ENCODE data around the gene CWC22.

CWC22 gene

GRCh38 chr2:180004731-180005130, 2.4 kb downstream of the CWC22 start:
- Histone ChIP-seq H3K27ac (ENCODE audit: low read depth, low read length) (no peak overlapping the region), H3K36me3 (ENCODE audit: control insufficient read depth in 5 of 5, insufficient read depth in 5 of 5, low read length in 5 of 5) (no peaks in the 10 kb centered on the region), H3K9me3 (ENCODE audit: control insufficient read depth in 5 of 5, low read length in 5 of 5) (no peaks in the 10 kb centered on the region), H3K27me3 (ENCODE audit: control insufficient read depth in 5 of 5, insufficient read depth in 4 of 5, low read length in 5 of 5) (no peaks in the 10 kb centered on the region), H3K4me3 (ENCODE audit: low read depth in 1 of 5, low read length in 5 of 5) (no peak overlapping the region), H3K9ac (ENCODE audit: low read length in 5 of 5) (no peak overlapping the region), H3K4me1 (ENCODE audit: control insufficient read depth in 5 of 5, insufficient read depth in 5 of 5, low read length in 5 of 5) (peaks cover 5 to 26% (median 21%) of the 10 kb centered on the region in 5 donors)

GRCh38 chr2:180003559-180003958, 3.5 kb downstream of the CWC22 start:
- no peaks in the 10 kb centered on the region for H3K36me3 ChIP-seq (ENCODE audit: control insufficient read depth in 5 of 5, insufficient read depth in 5 of 5, low read length in 5 of 5)
- H3K27ac ChIP-seq (ENCODE audit: low read depth, low read length), result no peak overlapping the region
- no peak overlapping the region for H3K9ac ChIP-seq (ENCODE audit: low read length in 5 of 5)
- no peak overlapping the region for H3K4me3 ChIP-seq (ENCODE audit: low read depth in 1 of 5, low read length in 5 of 5)
- H3K4me1 ChIP-seq (ENCODE audit: control insufficient read depth in 5 of 5, insufficient read depth in 5 of 5, low read length in 5 of 5), result peaks cover 5 to 26% (median 21%) of the 10 kb centered on the region in 5 donors
- H3K27me3 ChIP-seq (ENCODE audit: control insufficient read depth in 5 of 5, insufficient read depth in 4 of 5, low read length in 5 of 5), result no peaks in the 10 kb centered on the region
- H3K9me3 ChIP-seq (ENCODE audit: control insufficient read depth in 5 of 5, low read length in 5 of 5), result no peaks in the 10 kb centered on the region

- H3K27me3 ChIP-seq (ENCODE audit: control insufficient read depth in 5 of 5, insufficient read depth in 4 of 5, low read length in 5 of 5), result no peaks in the 10 kb centered on the region
- no peak overlapping the region for H3K9ac ChIP-seq (ENCODE audit: low read length in 5 of 5)
- H3K4me3 ChIP-seq (ENCODE audit: low read depth in 1 of 5, low read length in 5 of 5), result no peak overlapping the region
- H3K27ac ChIP-seq (ENCODE audit: low read depth, low read length), result no peak overlapping the region
- H3K36me3 ChIP-seq (ENCODE audit: control insufficient read depth in 5 of 5, insufficient read depth in 5 of 5, low read length in 5 of 5), result no peaks in the 10 kb centered on the region
- peaks cover 5 to 26% (median 21%) of the 10 kb centered on the region in 5 donors for H3K4me1 ChIP-seq (ENCODE audit: control insufficient read depth in 5 of 5, insufficient read depth in 5 of 5, low read length in 5 of 5)
- H3K9me3 ChIP-seq (ENCODE audit: control insufficient read depth in 5 of 5, low read length in 5 of 5), result no peaks in the 10 kb centered on the region
Observed at GRCh38 chr2:180003073-180003472, 4.0 kb downstream of the CWC22 start.

- H3K27ac ChIP-seq (ENCODE audit: low read depth, low read length), result no peak overlapping the region
Observed at GRCh38 chr2:180002198-180002770, 4.8 kb downstream of the CWC22 start.

GRCh38 chr2:180001726-180002125, 5.4 kb downstream of the CWC22 start:
- Histone ChIP-seq H3K27ac (ENCODE audit: low read depth, low read length) (no peak overlapping the region), H3K36me3 (ENCODE audit: control insufficient read depth in 5 of 5, insufficient read depth in 5 of 5, low read length in 5 of 5) (no peaks in the 10 kb centered on the region), H3K9me3 (ENCODE audit: control insufficient read depth in 5 of 5, low read length in 5 of 5) (no peaks in the 10 kb centered on the region), H3K27me3 (ENCODE audit: control insufficient read depth in 5 of 5, insufficient read depth in 4 of 5, low read length in 5 of 5) (no peaks in the 10 kb centered on the region), H3K4me1 (ENCODE audit: control insufficient read depth in 5 of 5, insufficient read depth in 5 of 5, low read length in 5 of 5) (peaks cover 5 to 23% (median 18%) of the 10 kb centered on the region in 5 donors), H3K9ac (ENCODE audit: low read length in 5 of 5) (no peak overlapping the region), H3K4me3 (ENCODE audit: low read depth in 1 of 5, low read length in 5 of 5) (no peak overlapping the region)

More at GRCh38 chr2:180002198-180002770, 4.8 kb downstream of the CWC22 start:
- Histone ChIP-seq H3K9ac (ENCODE audit: low read length in 5 of 5) (no peak overlapping the region), H3K4me3 (ENCODE audit: low read depth in 1 of 5, low read length in 5 of 5) (no peak overlapping the region), H3K27me3 (ENCODE audit: control insufficient read depth in 5 of 5, insufficient read depth in 4 of 5, low read length in 5 of 5) (no peaks in the 10 kb centered on the region), H3K9me3 (ENCODE audit: control insufficient read depth in 5 of 5, low read length in 5 of 5) (no peaks in the 10 kb centered on the region), H3K36me3 (ENCODE audit: control insufficient read depth in 5 of 5, insufficient read depth in 5 of 5, low read length in 5 of 5) (no peaks in the 10 kb centered on the region), H3K4me1 (ENCODE audit: control insufficient read depth in 5 of 5, insufficient read depth in 5 of 5, low read length in 5 of 5) (peaks cover 5 to 24% (median 19%) of the 10 kb centered on the region in 5 donors)

GRCh38 chr2:180000434-180000833, 6.7 kb downstream of the CWC22 start:
- H3K9ac ChIP-seq (ENCODE audit: low read length in 5 of 5), result no peak overlapping the region
- H3K4me3 ChIP-seq (ENCODE audit: low read depth in 1 of 5, low read length in 5 of 5), result no peak overlapping the region
- H3K4me1 ChIP-seq (ENCODE audit: control insufficient read depth in 5 of 5, insufficient read depth in 5 of 5, low read length in 5 of 5), result peaks cover 0 to 10% (median 6%) of the 10 kb centered on the region in 5 donors
- H3K27ac ChIP-seq (ENCODE audit: low read depth, low read length), result no peak overlapping the region
- no peaks in the 10 kb centered on the region for H3K9me3 ChIP-seq (ENCODE audit: control insufficient read depth in 5 of 5, low read length in 5 of 5)
- no peaks in the 10 kb centered on the region for H3K36me3 ChIP-seq (ENCODE audit: control insufficient read depth in 5 of 5, insufficient read depth in 5 of 5, low read length in 5 of 5)
- H3K27me3 ChIP-seq (ENCODE audit: control insufficient read depth in 5 of 5, insufficient read depth in 4 of 5, low read length in 5 of 5), result no peaks in the 10 kb centered on the region

GRCh38 chr2:179999000-179999399, 8.1 kb downstream of the CWC22 start:
- H3K9ac ChIP-seq (ENCODE audit: low read length in 5 of 5), result no peak overlapping the region
- H3K27ac ChIP-seq (ENCODE audit: low read depth, low read length), result no peak overlapping the region
- peaks cover 0 to 3% (median 0%) of the 10 kb centered on the region in 5 donors for H3K4me1 ChIP-seq (ENCODE audit: control insufficient read depth in 5 of 5, insufficient read depth in 5 of 5, low read length in 5 of 5)
- no peaks in the 10 kb centered on the region for H3K9me3 ChIP-seq (ENCODE audit: control insufficient read depth in 5 of 5, low read length in 5 of 5)
- no peak overlapping the region for H3K4me3 ChIP-seq (ENCODE audit: low read depth in 1 of 5, low read length in 5 of 5)
- no peaks in the 10 kb centered on the region for H3K36me3 ChIP-seq (ENCODE audit: control insufficient read depth in 5 of 5, insufficient read depth in 5 of 5, low read length in 5 of 5)
- H3K27me3 ChIP-seq (ENCODE audit: control insufficient read depth in 5 of 5, insufficient read depth in 4 of 5, low read length in 5 of 5), result no peaks in the 10 kb centered on the region

- no peak overlapping the region for H3K9ac ChIP-seq (ENCODE audit: low read length in 5 of 5)
- peaks cover 0 to 2% (median 0%) of the 10 kb centered on the region in 5 donors for H3K4me1 ChIP-seq (ENCODE audit: control insufficient read depth in 5 of 5, insufficient read depth in 5 of 5, low read length in 5 of 5)
Observed at GRCh38 chr2:179995741-179996515, 11.2 kb downstream of the CWC22 start.

GRCh38 chr2:179991344-179991743, 15.8 kb downstream of the CWC22 start:
- no peaks in the 10 kb centered on the region for H3K9me3 ChIP-seq (ENCODE audit: control insufficient read depth in 5 of 5, low read length in 5 of 5)
- H3K9ac ChIP-seq (ENCODE audit: low read length in 5 of 5), result no peak overlapping the region
- no peaks in the 10 kb centered on the region for H3K27me3 ChIP-seq (ENCODE audit: control insufficient read depth in 5 of 5, insufficient read depth in 4 of 5, low read length in 5 of 5)
- peaks cover 0 to 2% (median 0%) of the 10 kb centered on the region in 5 donors for H3K4me1 ChIP-seq (ENCODE audit: control insufficient read depth in 5 of 5, insufficient read depth in 5 of 5, low read length in 5 of 5)
- H3K27ac ChIP-seq (ENCODE audit: low read depth, low read length), result no peak overlapping the region
- no peak overlapping the region for H3K4me3 ChIP-seq (ENCODE audit: low read depth in 1 of 5, low read length in 5 of 5)
- peaks cover 25 to 34% (median 32%) of the 10 kb centered on the region in 5 donors for H3K36me3 ChIP-seq (ENCODE audit: control insufficient read depth in 5 of 5, insufficient read depth in 5 of 5, low read length in 5 of 5)

More at GRCh38 chr2:179995741-179996515, 11.2 kb downstream of the CWC22 start:
- Histone ChIP-seq H3K36me3 (ENCODE audit: control insufficient read depth in 5 of 5, insufficient read depth in 5 of 5, low read length in 5 of 5) (peaks cover 14 to 19% (median 18%) of the 10 kb centered on the region in 5 donors), H3K27ac (ENCODE audit: low read depth, low read length) (no peak overlapping the region), H3K27me3 (ENCODE audit: control insufficient read depth in 5 of 5, insufficient read depth in 4 of 5, low read length in 5 of 5) (no peaks in the 10 kb centered on the region), H3K9me3 (ENCODE audit: control insufficient read depth in 5 of 5, low read length in 5 of 5) (no peaks in the 10 kb centered on the region), H3K4me3 (ENCODE audit: low read depth in 1 of 5, low read length in 5 of 5) (no peak overlapping the region)

- no peaks in the 10 kb centered on the region for H3K27me3 ChIP-seq (ENCODE audit: control insufficient read depth in 5 of 5, insufficient read depth in 4 of 5, low read length in 5 of 5)
- H3K9me3 ChIP-seq (ENCODE audit: control insufficient read depth in 5 of 5, low read length in 5 of 5), result no peaks in the 10 kb centered on the region
- H3K36me3 ChIP-seq (ENCODE audit: control insufficient read depth in 5 of 5, insufficient read depth in 5 of 5, low read length in 5 of 5), result peaks cover 31 to 40% (median 36%) of the 10 kb centered on the region in 5 donors
- no peak overlapping the region for H3K9ac ChIP-seq (ENCODE audit: low read length in 5 of 5)
- H3K27ac ChIP-seq (ENCODE audit: low read depth, low read length), result no peak overlapping the region
- no peak overlapping the region for H3K4me3 ChIP-seq (ENCODE audit: low read depth in 1 of 5, low read length in 5 of 5)
- H3K4me1 ChIP-seq (ENCODE audit: control insufficient read depth in 5 of 5, insufficient read depth in 5 of 5, low read length in 5 of 5), result peaks cover 0 to 2% (median 0%) of the 10 kb centered on the region in 5 donors
Observed at GRCh38 chr2:179990676-179991317, 16.3 kb downstream of the CWC22 start.
